OCI-LY3 (cell line): Measurements from ENCODE around the gene CBFA2T2.

Source experiments
- H2AFZ ChIP-seq: fragments of 200-600, 300-600 bp; shearing (Covaris generic); 2 replicates; pipeline ENCODE4 v1.6.0; 2014; ENCODE audit warnings: antibody characterized with exemption, low read depth, low read length
- H3K27ac ChIP-seq: fragments of 200-600, 300-600 bp; sonication (generic); 2 replicates; pipeline ENCODE4 v1.5.1; 2014; ENCODE audit warnings: mild to moderate bottlenecking, low read length, moderate library complexity, mixed read lengths
- H3K27me3 ChIP-seq: fragments of 200-600, 300-600 bp; sonication (generic); 2 replicates; pipeline ENCODE4 v1.6.1; 2014; ENCODE audit warnings: low read depth, low read length, mixed read lengths
- H3K36me3 ChIP-seq: fragments of 200-600, 300-600 bp; sonication (generic); replicated peaks from 2 replicates; pipeline ENCODE3; 2014; ENCODE audit warnings: low read depth, low read length, mixed read lengths
- H3K4me1 ChIP-seq: fragments of 300-600, 200-600 bp; sonication (generic); 2 replicates; pipeline ENCODE4 v1.6.1; 2014; ENCODE audit warnings: low read length, mixed read lengths
- H3K4me2 ChIP-seq: fragments of 200-600, 300-600 bp; sonication (generic); 2 replicates; pipeline ENCODE4 v1.6.1; 2014; ENCODE audit warnings: low read length, mixed read lengths
- H3K4me3 ChIP-seq: fragments of 300-600, 200-600 bp; sonication (generic); 2 replicates; pipeline ENCODE4 v1.5.1; 2014; ENCODE audit warnings: antibody characterized with exemption, mild to moderate bottlenecking, low read length, moderate library complexity
- H3K79me2 ChIP-seq: fragments of 300-600, 200-600 bp; shearing (Covaris generic); 2 replicates; pipeline ENCODE4 v1.6.1; 2014; ENCODE audit warnings: mild to moderate bottlenecking, low read length, mixed read lengths
- H3K9ac ChIP-seq: fragments of 300-600, 200-600 bp; shearing (Covaris generic); 2 replicates; pipeline ENCODE4 v1.6.0; 2014; ENCODE audit warnings: mild to moderate bottlenecking, low read length, moderate library complexity
- H3K9me3 ChIP-seq: fragments of 200-600, 300-600 bp; shearing (Covaris generic); 2 replicates; pipeline ENCODE4 v1.6.1; 2014; ENCODE audit warnings: low read length, mixed read lengths; ENCODE audit not compliant: insufficient read depth
- H4K20me1 ChIP-seq: fragments of 200-600, 300-600 bp; sonication (generic); 2 replicates; pipeline ENCODE4 v1.6.1; 2016; ENCODE audit warnings: low read length, mixed read lengths; ENCODE audit not compliant: insufficient read depth
- CTCF ChIP-seq: fragments of 200-600, 300-600 bp; sonication (generic); IDR thresholded peaks from 2 replicates; pipeline ENCODE4 v1.5.1; 2014; ENCODE audit warnings: antibody characterized with exemption, low read length, low read depth
- EZH2phosphoT487 ChIP-seq: fragments of 200-600 bp; shearing (Covaris generic); IDR thresholded peaks from 2 replicates; pipeline ENCODE4 v1.6.1; 2018; ENCODE audit warnings: antibody characterized with exemption, mixed run types, low read depth

Gene CBFA2T2

GRCh38 chr20:33561692-33562601, 72.1 kb downstream of the CBFA2T2 start:
- Histone ChIP-seq H3K9ac (no peak overlapping the region), H3K36me3 (no peaks in the 10 kb centered on the region), H2AFZ (no peak overlapping the region), H3K27me3 (no peaks in the 10 kb centered on the region), H3K27ac (no peak overlapping the region), H3K79me2 (no peaks in the 10 kb centered on the region), H4K20me1 (no peaks in the 10 kb centered on the region), H3K4me3 (no peak overlapping the region), H3K4me2 (no peak overlapping the region), H3K4me1 (peaks cover 2% of the 10 kb centered on the region), H3K9me3 (no peaks in the 10 kb centered on the region)
- TF ChIP-seq EZH2phosphoT487 (no peak), CTCF (no peak)

GRCh38 chr20:33563788-33564187, 73.9 kb downstream of the CBFA2T2 start:
- H3K36me3 ChIP-seq, result no peaks in the 10 kb centered on the region
- H3K9me3 ChIP-seq, result no peaks in the 10 kb centered on the region
- H3K4me1 ChIP-seq, result peaks cover 18% of the 10 kb centered on the region
- H3K27ac ChIP-seq, result no peak overlapping the region
- no peaks in the 10 kb centered on the region for H3K79me2 ChIP-seq
- H3K4me2 ChIP-seq, result no peak overlapping the region
- H2AFZ ChIP-seq, result no peak overlapping the region
- no peak overlapping the region for H3K4me3 ChIP-seq
- no peaks in the 10 kb centered on the region for H3K27me3 ChIP-seq
- no peak overlapping the region for H3K9ac ChIP-seq
- H4K20me1 ChIP-seq, result no peaks in the 10 kb centered on the region
- no peak for TF ChIP-seq CTCF
- no peak for TF ChIP-seq EZH2phosphoT487

- Histone ChIP-seq H2AFZ (no peak overlapping the region), H3K9ac (no peak overlapping the region), H3K79me2 (no peaks in the 10 kb centered on the region), H3K9me3 (no peaks in the 10 kb centered on the region), H3K36me3 (no peaks in the 10 kb centered on the region), H3K4me2 (peak overlapping the region; percentile 40), H3K27me3 (no peaks in the 10 kb centered on the region), H3K4me1 (peaks cover 35% of the 10 kb centered on the region), H3K27ac (no peak overlapping the region), H3K4me3 (0 out of 2 replicates have a peak overlapping the region, but pooled peaks have one; percentile 18), H4K20me1 (no peaks in the 10 kb centered on the region)
- no peak for TF ChIP-seq EZH2phosphoT487
- no peak for TF ChIP-seq CTCF
Observed at GRCh38 chr20:33566781-33567603, 77.1 kb downstream of the CBFA2T2 start.

GRCh38 chr20:33567949-33568348, 78.1 kb downstream of the CBFA2T2 start:
- no peak overlapping the region for H2AFZ ChIP-seq
- peak overlapping the region; percentile 76 for H3K4me2 ChIP-seq
- H3K9me3 ChIP-seq, result no peaks in the 10 kb centered on the region
- H3K4me1 ChIP-seq, result peaks cover 35% of the 10 kb centered on the region
- no peaks in the 10 kb centered on the region for H3K79me2 ChIP-seq
- peak overlapping the region; percentile 7; the same call in 1 of the 2 replicates for H3K27ac ChIP-seq
- no peaks in the 10 kb centered on the region for H3K36me3 ChIP-seq
- H3K9ac ChIP-seq, result peak overlapping the region; percentile 20; the same call in 1 of the 2 replicates
- H3K4me3 ChIP-seq, result peak overlapping the region; percentile 47
- TF ChIP-seq EZH2phosphoT487 (no peak), CTCF (no peak)
- no peaks in the 10 kb centered on the region for H4K20me1 ChIP-seq
- H3K27me3 ChIP-seq, result no peaks in the 10 kb centered on the region
